Activated CD8-positive, alpha-beta memory T cell treated with anti-CD3 and anti-CD28 coated beads for 1 hour (primary cell): ENCODE data around the gene PPID.
"Not testable (repeated sequence)": the region's sequence is repeated elsewhere in the genome, so short reads cannot be mapped to it uniquely, and the experiment has no call there.

Source experiments
- DNase-seq, 2 donors: peaks; one replicate each; pipeline ENCODE4 v3.0.0-alpha.2; 2020; ENCODE audit warnings: low read depth in 1 of 2; ENCODE audit errors: extremely low read depth in 1 of 2

PPID gene

GRCh38 chr4:158722917-158723793 lies at the start of gene PPID:
TSS of gene PPID (minus strand) at chr4:158723396. CDS start at chr4:158723288, 108 bp downstream.
- DNase-seq: peak; percentile 32 to 71

GRCh38 chr4:158771776-158772175 lies 48.6 kb upstream of the PPID start:
- DNase-seq: no peak

GRCh38 chr4:158770671-158771070 lies 47.5 kb upstream of the PPID start:
- DNase-seq: no peak

- DNase-seq: peak; percentile 3 to 19
Observed at GRCh38 chr4:158769175-158769921, 46.2 kb upstream of the PPID start.

- peak; percentile 34 to 55 for DNase-seq
Observed at GRCh38 chr4:158768555-158769174, 45.5 kb upstream of the PPID start, which contains the start of gene FNIP2. TSS of gene FNIP2 (plus strand) at chr4:158769026. CDS start at chr4:158769213, 187 bp downstream.

- DNase-seq: no peak
Observed at GRCh38 chr4:158767451-158767850, 44.3 kb upstream of the PPID start.

GRCh38 chr4:158766434-158767044 lies 43.3 kb upstream of the PPID start:
- no peak for DNase-seq

GRCh38 chr4:158763462-158763861 lies 40.3 kb upstream of the PPID start:
- no peak for DNase-seq

GRCh38 chr4:158762553-158762952 lies 39.4 kb upstream of the PPID start:
- no peak for DNase-seq

- DNase-seq: no peak
Observed at GRCh38 chr4:158760866-158761265, 37.7 kb upstream of the PPID start.

GRCh38 chr4:158759539-158759938 lies 36.3 kb upstream of the PPID start:
- not testable (repeated sequence) for DNase-seq

- DNase-seq: no peak
Observed at GRCh38 chr4:158758703-158759102, 35.5 kb upstream of the PPID start.

GRCh38 chr4:158758142-158758541 lies 34.9 kb upstream of the PPID start:
- DNase-seq: no peak

- no peak for DNase-seq
Observed at GRCh38 chr4:158756588-158756987, 33.4 kb upstream of the PPID start.

- DNase-seq: not testable (repeated sequence)
Observed at GRCh38 chr4:158755819-158756218, 32.6 kb upstream of the PPID start.

- no peak for DNase-seq
Observed at GRCh38 chr4:158754385-158755180, 31.4 kb upstream of the PPID start.

GRCh38 chr4:158750379-158750778 lies 27.2 kb upstream of the PPID start:
- no peak for DNase-seq

GRCh38 chr4:158746537-158746936 lies 23.3 kb upstream of the PPID start:
- not testable (repeated sequence) for DNase-seq

GRCh38 chr4:158741326-158742021 lies 18.3 kb upstream of the PPID start:
- no peak for DNase-seq
